ENCODE measurements around the gene IER5L. TPM values are rescaled to one million over a fixed set of nuclear protein-coding genes. Genes with fewer than 3 reads are reported as not detected.

IER5L gene
- total and polyA plus RNA-seq, 2 of the 8 experiments (the other 6 are each of a cell fraction or from before 2014, with no cell fraction given): 0.65 to 1.0 TPM

DNA sequence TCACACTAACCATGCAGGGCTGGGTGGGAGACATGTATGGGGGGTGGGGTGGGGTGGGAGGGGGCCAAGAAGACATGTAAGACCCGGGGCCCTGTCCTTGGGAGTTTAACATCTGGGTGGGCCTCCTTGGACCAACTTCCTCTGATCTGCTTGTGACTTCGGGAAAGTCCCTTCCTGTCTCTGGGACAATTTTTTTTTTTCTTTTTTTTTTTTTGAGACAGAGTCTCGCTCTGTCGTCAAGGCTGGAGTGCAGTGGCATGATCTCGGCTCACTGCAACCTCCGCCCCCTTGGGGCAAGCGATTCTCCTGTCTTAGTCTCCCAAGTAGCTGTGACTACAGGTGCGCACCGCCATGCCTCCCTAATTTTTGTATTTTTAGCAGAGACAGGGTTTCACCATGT lies 23.8 kb upstream of the IER5L start (continued):
- TF ChIP-seq, protein P1, sequence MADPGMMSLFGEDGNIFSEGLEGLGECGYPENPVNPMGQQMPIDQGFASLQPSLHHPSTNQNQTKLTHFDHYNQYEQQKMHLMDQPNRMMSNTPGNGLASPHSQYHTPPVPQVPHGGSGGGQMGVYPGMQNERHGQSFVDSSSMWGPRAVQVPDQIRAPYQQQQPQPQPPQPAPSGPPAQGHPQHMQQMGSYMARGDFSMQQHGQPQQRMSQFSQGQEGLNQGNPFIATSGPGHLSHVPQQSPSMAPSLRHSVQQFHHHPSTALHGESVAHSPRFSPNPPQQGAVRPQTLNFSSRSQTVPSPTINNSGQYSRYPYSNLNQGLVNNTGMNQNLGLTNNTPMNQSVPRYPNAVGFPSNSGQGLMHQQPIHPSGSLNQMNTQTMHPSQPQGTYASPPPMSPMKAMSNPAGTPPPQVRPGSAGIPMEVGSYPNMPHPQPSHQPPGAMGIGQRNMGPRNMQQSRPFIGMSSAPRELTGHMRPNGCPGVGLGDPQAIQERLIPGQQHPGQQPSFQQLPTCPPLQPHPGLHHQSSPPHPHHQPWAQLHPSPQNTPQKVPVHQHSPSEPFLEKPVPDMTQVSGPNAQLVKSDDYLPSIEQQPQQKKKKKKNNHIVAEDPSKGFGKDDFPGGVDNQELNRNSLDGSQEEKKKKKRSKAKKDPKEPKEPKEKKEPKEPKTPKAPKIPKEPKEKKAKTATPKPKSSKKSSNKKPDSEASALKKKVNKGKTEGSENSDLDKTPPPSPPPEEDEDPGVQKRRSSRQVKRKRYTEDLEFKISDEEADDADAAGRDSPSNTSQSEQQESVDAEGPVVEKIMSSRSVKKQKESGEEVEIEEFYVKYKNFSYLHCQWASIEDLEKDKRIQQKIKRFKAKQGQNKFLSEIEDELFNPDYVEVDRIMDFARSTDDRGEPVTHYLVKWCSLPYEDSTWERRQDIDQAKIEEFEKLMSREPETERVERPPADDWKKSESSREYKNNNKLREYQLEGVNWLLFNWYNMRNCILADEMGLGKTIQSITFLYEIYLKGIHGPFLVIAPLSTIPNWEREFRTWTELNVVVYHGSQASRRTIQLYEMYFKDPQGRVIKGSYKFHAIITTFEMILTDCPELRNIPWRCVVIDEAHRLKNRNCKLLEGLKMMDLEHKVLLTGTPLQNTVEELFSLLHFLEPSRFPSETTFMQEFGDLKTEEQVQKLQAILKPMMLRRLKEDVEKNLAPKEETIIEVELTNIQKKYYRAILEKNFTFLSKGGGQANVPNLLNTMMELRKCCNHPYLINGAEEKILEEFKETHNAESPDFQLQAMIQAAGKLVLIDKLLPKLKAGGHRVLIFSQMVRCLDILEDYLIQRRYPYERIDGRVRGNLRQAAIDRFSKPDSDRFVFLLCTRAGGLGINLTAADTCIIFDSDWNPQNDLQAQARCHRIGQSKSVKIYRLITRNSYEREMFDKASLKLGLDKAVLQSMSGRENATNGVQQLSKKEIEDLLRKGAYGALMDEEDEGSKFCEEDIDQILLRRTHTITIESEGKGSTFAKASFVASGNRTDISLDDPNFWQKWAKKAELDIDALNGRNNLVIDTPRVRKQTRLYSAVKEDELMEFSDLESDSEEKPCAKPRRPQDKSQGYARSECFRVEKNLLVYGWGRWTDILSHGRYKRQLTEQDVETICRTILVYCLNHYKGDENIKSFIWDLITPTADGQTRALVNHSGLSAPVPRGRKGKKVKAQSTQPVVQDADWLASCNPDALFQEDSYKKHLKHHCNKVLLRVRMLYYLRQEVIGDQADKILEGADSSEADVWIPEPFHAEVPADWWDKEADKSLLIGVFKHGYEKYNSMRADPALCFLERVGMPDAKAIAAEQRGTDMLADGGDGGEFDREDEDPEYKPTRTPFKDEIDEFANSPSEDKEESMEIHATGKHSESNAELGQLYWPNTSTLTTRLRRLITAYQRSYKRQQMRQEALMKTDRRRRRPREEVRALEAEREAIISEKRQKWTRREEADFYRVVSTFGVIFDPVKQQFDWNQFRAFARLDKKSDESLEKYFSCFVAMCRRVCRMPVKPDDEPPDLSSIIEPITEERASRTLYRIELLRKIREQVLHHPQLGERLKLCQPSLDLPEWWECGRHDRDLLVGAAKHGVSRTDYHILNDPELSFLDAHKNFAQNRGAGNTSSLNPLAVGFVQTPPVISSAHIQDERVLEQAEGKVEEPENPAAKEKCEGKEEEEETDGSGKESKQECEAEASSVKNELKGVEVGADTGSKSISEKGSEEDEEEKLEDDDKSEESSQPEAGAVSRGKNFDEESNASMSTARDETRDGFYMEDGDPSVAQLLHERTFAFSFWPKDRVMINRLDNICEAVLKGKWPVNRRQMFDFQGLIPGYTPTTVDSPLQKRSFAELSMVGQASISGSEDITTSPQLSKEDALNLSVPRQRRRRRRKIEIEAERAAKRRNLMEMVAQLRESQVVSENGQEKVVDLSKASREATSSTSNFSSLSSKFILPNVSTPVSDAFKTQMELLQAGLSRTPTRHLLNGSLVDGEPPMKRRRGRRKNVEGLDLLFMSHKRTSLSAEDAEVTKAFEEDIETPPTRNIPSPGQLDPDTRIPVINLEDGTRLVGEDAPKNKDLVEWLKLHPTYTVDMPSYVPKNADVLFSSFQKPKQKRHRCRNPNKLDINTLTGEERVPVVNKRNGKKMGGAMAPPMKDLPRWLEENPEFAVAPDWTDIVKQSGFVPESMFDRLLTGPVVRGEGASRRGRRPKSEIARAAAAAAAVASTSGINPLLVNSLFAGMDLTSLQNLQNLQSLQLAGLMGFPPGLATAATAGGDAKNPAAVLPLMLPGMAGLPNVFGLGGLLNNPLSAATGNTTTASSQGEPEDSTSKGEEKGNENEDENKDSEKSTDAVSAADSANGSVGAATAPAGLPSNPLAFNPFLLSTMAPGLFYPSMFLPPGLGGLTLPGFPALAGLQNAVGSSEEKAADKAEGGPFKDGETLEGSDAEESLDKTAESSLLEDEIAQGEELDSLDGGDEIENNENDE (IDR thresholded peaks at IDR 0.05; ENCODE audit: insufficient replicate concordance, low read length): no peak
- TF ChIP-seq HDAC6 (IDR thresholded peaks at IDR 0.05; ENCODE audit: low read depth, low read length) (no peak), JUN (IDR thresholded peaks at IDR 0.05; ENCODE audit: low read depth, low read length) (no peak), SP4 (IDR thresholded peaks at IDR 0.05; ENCODE audit: low read length) (no peak), SAP30 (IDR thresholded peaks at IDR 0.05; ENCODE audit: insufficient read depth, insufficient replicate concordance, low read length) (no peak), TCF12 (IDR thresholded peaks at IDR 0.05; ENCODE audit: low read depth, low read length) (no peak), SP1 (IDR thresholded peaks at IDR 0.05; ENCODE audit: low read depth, low read length) (no peak)
